Measurements from ENCODE around the gene NANOS3. TPM values are rescaled to one million over a fixed set of nuclear protein-coding genes. Genes with fewer than 3 reads are reported as not detected.

The NANOS3 gene
- total and polyA plus RNA-seq, 2 of the 13 experiments (the other 11 are each of a cell fraction or from before 2014, with no cell fraction given), result 0.21 TPM; not detected in 1

DNA sequence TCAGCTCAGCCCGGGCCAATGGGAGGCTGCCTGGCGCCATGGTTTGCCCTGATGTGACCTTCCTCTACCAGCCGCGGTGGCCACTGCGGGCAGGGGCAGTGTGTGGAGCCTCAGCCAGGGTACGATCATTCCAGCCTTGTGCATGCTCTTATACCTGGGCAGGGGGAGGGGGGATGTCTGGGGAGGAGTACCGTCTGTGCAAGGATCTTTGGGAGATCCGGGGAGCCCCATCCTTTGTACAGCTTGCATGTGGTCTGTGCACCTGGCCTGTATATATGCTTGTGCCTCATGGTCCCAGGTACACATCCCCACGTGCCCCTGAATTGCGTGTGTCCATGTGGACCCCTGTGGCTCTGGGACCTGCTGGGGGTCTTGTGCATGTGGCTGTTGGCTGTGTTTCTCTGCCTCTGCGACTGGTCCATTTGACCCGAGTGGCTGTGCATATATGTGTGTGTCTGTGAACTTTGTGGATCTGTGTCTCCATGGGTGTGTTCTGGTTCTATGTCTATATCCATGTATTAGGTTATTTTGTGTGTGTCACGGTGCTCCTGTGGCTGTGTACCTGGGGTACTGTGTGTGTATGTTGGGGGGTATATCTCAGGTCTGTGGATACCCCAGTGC is 12.8 kb upstream of the NANOS3 start (continued):
- TF ChIP-seq, protein P1, sequence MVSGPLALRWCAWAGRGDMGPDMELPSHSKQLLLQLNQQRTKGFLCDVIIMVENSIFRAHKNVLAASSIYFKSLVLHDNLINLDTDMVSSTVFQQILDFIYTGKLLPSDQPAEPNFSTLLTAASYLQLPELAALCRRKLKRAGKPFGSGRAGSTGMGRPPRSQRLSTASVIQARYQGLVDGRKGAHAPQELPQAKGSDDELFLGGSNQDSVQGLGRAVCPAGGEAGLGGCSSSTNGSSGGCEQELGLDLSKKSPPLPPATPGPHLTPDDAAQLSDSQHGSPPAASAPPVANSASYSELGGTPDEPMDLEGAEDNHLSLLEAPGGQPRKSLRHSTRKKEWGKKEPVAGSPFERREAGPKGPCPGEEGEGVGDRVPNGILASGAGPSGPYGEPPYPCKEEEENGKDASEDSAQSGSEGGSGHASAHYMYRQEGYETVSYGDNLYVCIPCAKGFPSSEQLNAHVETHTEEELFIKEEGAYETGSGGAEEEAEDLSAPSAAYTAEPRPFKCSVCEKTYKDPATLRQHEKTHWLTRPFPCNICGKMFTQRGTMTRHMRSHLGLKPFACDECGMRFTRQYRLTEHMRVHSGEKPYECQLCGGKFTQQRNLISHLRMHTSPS (CRISPR knock-in tag; IDR thresholded peaks at IDR 0.05; ENCODE audit: low read depth), result peak; percentile 16; the same call in 1 of the 2 replicates
- TF ChIP-seq MEF2D (CRISPR knock-in tag; IDR thresholded peaks at IDR 0.05) (no peak), NR2F6 (IDR thresholded peaks at IDR 0.05) (peak; percentile 32; the same call in 1 of the 2 replicates), NR2F6 (CRISPR knock-in tag; IDR thresholded peaks at IDR 0.05) (no peak), ZNF264 (CRISPR knock-in tag; IDR thresholded peaks at IDR 0.05) (no peak), FOXA3 (CRISPR knock-in tag; IDR thresholded peaks at IDR 0.05) (no peak)
- TF ChIP-seq, protein P2, sequence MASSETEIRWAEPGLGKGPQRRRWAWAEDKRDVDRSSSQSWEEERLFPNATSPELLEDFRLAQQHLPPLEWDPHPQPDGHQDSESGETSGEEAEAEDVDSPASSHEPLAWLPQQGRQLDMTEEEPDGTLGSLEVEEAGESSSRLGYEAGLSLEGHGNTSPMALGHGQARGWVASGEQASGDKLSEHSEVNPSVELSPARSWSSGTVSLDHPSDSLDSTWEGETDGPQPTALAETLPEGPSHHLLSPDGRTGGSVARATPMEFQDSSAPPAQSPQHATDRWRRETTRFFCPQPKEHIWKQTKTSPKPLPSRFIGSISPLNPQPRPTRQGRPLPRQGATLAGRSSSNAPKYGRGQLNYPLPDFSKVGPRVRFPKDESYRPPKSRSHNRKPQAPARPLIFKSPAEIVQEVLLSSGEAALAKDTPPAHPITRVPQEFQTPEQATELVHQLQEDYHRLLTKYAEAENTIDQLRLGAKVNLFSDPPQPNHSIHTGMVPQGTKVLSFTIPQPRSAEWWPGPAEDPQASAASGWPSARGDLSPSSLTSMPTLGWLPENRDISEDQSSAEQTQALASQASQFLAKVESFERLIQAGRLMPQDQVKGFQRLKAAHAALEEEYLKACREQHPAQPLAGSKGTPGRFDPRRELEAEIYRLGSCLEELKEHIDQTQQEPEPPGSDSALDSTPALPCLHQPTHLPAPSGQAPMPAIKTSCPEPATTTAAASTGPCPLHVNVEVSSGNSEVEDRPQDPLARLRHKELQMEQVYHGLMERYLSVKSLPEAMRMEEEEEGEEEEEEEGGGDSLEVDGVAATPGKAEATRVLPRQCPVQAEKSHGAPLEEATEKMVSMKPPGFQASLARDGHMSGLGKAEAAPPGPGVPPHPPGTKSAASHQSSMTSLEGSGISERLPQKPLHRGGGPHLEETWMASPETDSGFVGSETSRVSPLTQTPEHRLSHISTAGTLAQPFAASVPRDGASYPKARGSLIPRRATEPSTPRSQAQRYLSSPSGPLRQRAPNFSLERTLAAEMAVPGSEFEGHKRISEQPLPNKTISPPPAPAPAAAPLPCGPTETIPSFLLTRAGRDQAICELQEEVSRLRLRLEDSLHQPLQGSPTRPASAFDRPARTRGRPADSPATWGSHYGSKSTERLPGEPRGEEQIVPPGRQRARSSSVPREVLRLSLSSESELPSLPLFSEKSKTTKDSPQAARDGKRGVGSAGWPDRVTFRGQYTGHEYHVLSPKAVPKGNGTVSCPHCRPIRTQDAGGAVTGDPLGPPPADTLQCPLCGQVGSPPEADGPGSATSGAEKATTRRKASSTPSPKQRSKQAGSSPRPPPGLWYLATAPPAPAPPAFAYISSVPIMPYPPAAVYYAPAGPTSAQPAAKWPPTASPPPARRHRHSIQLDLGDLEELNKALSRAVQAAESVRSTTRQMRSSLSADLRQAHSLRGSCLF (CRISPR knock-in tag; IDR thresholded peaks at IDR 0.05; ENCODE audit: borderline replicate concordance), result no peak

All from HepG2 (cell line).